ENCODE results near the gene TMTC2.

Gene TMTC2

GRCh38 chr12:83015390-83016217 lies 328.9 kb downstream of the TMTC2 start:
- no peak for DNase-seq (ENCODE audit: low spot score)

DNA sequence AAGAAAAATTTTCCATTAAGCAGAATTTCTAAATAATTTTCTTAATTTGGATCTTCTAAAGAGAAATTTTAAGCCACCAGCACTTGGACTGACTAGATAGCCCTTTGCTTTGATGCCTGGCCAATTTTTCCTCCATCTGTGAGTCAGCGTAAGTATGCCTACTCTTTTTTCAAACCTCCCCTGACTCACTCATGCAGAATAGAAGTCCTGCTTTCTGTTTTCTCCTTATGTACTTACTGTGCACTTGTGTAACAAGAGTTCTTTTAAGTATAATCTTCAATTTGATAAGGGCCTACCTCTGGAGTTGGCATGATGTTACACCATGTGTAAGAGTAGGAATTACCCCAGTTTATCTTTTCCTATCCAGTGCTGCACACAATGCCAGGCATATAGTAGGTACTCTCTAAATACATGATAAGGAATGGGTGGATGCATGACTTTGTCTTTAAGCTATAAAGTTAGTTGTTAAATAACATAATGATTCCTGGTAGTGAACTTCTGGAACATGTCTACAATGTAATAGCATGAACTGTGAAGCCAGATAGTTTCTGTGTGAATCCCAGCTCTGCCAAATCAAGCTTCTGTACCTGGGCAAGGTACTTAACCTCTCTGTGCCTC lies 329.6 kb downstream of the TMTC2 start:
- DNase-seq (ENCODE audit: low spot score): peak; percentile 19

- DNase-seq (ENCODE audit: low spot score): no peak
Observed at GRCh38 chr12:83016991-83017390, 330.3 kb downstream of the TMTC2 start.

GRCh38 chr12:83018088-83018487 lies 331.4 kb downstream of the TMTC2 start:
- no peak for DNase-seq (ENCODE audit: low spot score)

GRCh38 chr12:83027021-83027723 lies 340.5 kb downstream of the TMTC2 start:
- no peak for DNase-seq (ENCODE audit: low spot score)

- DNase-seq (ENCODE audit: low spot score): no peak
Observed at GRCh38 chr12:83031196-83031595, 344.5 kb downstream of the TMTC2 start.

DNA sequence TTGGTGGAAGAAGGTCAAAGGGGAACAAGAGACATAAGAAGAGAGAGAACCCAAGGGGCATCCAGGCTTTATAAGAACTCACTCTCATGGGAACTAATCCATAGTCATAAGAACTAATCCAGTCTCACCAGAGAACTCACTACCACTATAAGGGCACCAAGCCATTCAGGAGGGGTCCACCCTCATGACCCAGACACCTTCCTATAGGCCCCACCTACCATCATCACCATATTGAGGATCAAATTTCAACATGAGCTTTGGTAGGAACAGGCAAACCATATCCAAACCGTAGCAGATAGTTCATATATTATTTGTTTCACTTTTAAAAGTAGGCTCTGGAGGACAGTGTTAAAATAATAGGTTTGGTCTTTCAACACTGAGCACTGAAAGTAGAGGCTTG lies 350.1 kb downstream of the TMTC2 start:
- DNase-seq (ENCODE audit: low spot score): no peak

GRCh38 chr12:83039413-83039812 lies 352.7 kb downstream of the TMTC2 start:
- DNase-seq (ENCODE audit: low spot score): no peak

DNA sequence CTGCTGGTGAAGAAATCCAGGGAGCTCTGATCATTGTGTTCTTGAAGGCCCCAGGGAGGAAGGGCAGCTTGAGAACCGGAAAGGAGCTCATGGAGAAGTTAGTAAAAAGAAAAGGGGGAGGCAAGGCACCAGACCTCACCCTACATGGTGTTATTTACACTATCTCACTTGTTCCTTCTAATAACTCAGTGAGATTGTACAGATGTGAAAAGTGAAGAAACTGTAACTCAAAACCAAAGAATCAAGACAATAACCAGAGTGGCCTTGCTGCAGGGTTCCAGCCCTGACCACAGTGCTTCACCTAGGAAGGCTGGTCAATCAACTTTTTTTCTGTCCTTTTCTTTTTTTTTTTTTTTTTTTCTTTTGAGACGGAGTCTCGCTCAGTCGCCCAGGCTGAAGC lies 353.6 kb downstream of the TMTC2 start:
- DNase-seq (ENCODE audit: low spot score): no peak

DNA sequence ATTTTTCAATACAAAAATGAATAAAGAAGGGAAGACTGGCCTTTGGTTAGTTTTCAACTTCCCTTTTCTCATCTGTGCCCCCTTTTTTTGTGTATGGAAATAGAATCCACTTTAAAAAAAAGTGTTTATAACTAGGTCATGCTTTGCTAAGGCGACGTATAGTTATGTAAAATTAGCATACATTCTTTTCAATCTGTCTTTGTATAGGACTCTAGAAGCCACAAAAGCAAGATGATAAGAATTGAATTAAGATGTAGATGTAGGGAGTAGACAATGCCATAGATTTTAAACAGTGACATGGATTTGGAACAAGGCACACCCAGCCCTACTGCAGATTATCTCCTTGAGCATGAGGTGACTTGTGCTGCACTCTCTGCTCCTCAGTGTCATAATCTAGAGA lies 354.3 kb downstream of the TMTC2 start:
- DNase-seq (ENCODE audit: low spot score): no peak

DNA sequence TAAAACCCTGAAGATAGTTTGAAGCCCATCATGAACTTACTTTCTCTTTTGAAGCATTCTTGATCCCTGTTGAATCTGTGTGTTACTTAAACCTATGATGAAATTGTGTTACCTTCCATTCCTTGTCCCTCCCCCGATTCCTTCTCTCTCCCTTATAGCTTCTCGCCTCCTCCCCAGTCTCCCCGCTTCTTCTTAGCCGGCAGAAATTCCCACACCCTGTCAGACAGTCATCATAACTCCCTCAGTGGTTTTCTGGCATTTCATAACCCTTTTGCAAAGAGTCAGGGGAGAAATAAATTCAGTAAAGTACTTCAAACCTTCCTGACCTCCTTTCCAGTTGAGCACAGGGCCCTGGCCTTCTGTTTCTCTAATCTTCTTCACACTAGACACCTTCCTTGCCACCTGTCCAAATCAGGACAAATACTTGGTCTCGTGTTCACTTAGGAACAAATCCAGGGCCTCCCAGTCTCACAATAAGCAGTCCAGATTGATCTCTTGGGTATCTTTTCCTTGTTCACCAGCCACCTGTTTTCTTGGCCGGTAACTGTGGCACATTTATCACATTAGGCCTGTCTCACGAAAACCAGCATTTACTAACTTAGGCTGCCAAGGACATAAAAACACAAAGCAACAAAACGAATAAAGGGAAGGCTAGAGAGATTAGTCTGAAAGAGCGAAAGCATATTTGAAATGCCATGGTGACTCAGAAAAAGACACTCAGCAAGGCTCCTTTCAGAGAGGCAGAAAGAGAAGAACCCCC lies 355.9 kb downstream of the TMTC2 start:
- no peak for DNase-seq (ENCODE audit: low spot score)

DNA sequence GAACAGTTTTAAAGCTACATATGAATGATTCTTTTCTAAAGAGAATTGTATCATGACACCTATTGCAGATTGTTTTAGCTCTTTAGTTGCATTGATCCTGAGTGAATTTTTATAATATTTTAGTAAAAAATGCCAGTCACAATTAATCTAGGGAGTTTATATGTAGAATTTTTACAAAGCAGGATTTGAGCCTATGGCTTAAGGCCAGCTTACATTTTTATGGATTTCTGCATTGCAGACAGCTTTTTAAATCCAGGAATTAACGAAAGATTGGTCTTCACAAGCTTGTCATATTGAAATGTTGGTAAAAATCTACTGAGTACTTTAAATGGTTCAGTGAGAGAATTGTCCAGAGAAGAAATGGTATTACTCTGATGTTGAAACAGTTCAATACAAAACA lies 358.0 kb downstream of the TMTC2 start:
- no peak for DNase-seq (ENCODE audit: low spot score)

DNA sequence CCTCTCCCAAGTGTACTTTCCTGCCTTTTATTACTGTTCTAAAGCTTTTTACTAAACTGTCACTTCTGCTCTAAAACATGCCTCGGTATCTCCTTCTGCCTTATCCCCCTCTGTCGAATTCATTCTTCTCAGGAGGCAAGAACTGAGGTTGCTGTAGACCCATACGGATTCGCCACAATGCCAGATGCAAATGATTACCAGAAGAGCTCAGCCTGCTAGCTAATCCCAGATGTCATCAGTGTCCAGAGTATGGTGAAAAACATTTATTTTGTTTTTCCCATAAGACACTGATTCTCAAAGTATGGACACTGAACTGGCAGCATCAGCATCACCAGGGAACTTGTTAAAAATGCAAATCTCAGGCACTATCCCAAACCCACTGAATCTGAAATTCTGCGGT lies 359.3 kb downstream of the TMTC2 start:
- DNase-seq (ENCODE audit: low spot score): no peak

- no peak for DNase-seq (ENCODE audit: low spot score)
Observed at GRCh38 chr12:83049306-83049705, 362.6 kb downstream of the TMTC2 start.

DNA sequence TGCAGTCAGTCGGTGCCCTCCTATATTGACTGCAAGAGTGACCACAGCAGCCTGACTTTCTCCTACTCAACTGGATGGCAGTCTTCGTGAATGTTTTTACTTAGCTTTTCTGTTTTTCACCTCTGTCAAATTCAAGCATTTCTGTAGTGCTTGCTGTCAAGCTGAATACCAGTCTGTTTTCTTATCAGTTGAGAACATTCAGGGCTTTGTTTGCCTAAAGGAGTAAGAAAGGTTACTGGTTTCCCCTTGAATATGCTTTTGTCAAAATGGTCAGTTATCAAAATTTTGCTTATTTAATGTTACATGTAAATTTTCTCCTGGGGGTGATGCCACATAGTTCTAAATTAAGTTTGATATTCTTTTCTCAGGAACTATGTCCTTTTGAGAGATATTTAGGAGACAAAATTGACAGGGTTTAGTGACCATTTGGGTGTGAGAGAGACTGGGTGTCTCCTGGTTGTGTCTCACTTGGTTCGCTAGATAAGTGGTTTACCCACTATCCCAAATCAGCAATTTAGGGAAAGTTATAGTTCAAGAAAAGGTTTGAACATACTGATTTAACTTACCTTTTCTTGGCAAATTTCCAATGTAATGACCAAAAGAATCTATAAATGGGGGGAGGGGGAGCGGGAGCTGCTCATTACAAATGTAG lies 366.3 kb downstream of the TMTC2 start:
- no peak for DNase-seq (ENCODE audit: low spot score)

DNA sequence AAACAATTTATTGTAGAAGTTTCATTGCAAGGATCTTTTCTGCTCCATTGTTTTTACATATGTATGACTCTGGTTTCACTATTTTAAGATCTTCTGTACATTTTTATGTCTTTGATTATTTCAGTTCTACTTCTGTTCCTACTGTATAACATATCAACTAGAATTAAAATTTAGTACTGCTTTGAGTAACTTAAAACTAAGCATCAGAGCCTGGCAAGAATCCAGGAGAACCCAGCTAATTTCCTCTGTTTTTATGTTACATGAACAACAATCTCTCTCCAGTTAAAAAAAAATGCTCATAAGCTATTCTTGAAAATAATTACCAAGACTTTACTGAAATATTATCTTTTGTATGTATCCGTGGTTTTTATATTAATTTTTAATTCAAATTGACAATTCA lies 370.7 kb downstream of the TMTC2 start:
- DNase-seq (ENCODE audit: low spot score): no peak

DNA sequence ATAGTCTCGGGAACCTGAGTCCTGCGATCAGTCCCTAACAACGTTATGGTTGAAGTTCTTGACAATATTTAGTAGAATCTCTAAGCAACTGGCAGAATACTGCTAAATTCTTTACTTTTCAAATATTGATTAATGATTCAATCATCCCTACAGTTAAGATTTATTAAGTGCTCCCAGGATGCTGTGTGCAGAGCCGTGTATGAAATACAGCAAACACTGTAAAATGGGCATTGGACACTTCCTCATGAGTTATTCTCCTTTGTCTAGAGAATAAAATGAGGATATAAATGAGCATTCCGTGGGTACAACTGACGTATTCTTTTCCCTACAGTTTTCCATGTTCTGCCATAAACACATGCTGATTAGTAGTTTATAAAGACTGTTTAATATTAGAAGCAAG lies 372.4 kb downstream of the TMTC2 start:
- DNase-seq (ENCODE audit: low spot score): no peak

- no peak for DNase-seq (ENCODE audit: low spot score)
Observed at GRCh38 chr12:83065562-83065961, 378.9 kb downstream of the TMTC2 start.

DNA sequence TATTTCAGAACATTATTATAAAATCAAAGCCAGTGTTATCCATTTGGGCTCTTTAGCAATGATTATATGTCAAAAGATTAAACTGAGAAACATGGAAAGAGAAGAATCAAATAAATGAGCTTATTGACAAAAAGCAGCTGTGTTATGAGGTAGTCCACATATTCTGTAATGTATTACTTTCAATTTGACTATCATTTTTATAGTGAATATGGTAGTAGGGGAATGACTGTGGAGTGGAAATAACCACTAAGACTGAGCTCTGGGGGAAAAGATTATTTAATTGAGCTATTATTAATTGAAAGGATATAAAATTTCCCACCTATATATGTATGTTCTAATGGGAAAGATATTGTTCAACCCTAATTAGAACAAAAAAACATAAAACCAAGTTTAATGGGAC lies 381.3 kb downstream of the TMTC2 start:
- DNase-seq (ENCODE audit: low spot score): no peak

DNA sequence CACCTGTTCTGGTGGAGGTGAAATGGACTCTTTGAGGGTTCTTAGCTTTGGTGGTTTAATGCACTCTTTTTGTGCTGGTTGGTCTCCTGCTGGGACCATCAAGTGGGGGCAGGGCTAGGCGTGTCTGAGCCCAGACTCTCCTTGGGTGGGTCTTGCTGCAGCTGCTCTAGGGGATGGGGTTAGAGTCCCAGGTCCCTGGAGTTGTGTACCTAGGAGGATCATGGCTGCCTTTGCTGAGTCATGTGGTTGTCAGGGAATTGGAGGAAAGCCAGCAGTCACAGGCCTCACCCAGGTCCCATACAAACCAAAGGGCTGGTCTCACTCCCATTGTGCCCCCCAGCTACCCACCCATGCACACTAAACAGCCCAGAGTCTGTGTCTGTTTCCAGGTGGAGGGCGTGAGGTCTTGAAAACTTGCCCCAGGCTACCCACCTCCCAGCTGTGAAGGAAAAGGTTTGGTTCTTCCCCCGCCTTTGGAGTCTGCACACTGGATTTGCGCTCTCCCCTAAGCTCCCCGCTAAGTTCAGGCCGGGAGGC lies 387.7 kb downstream of the TMTC2 start:
- no peak for DNase-seq (ENCODE audit: low spot score)

GRCh38 chr12:83075471-83075870 lies 388.8 kb downstream of the TMTC2 start:
- no peak for DNase-seq (ENCODE audit: low spot score)

- DNase-seq (ENCODE audit: low spot score): no peak
Observed at GRCh38 chr12:83077041-83077440, 390.3 kb downstream of the TMTC2 start.

All from AG08396 (cell line).